ENCODE results near the gene TP73.

Gene TP73

DNA sequence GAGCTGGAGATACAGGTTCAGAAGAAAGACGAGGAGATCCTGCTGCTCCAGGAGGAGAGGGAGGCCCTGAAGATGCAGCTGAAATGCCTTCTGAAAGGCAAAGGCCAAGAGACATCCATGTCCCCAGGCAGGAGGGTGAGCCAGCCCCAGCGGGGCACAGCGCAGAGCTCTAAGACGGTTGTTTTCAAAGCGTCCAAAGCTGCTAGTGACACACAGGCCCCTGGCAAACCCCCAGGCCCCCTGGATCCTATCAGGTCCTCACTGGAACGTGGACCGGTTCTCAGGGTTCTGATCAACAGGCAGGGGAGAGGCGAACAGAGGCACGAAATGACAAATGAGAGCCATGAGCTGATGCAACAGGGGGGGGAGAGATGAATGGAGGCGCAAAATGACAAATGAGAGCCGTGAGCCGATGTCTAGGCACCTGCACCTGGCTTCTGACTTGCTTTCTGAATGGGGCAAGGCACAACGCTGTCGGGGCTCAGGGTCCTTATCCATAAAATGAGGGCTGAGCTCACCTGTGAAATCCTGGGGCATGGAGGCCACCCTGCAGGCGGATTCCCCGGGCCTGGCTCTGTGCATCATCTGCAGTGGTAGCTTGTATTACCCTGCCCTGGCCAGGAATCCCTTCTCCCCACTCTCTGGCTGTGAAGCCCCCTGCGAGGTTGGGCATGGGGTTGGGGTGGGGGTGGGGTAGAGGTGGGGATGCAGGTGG lies 109.1 kb downstream of the TP73 start:
- Histone ChIP-seq H3K4me3 (ENCODE audit: low read length) (no peak overlapping the region), H3K36me3 (ENCODE audit: control insufficient read depth, insufficient read depth, low read length) (no peaks in the 10 kb centered on the region), H3K9me3 (ENCODE audit: control insufficient read depth, low read length) (no peaks in the 10 kb centered on the region), H3K27me3 (ENCODE audit: control insufficient read depth, insufficient read depth, low read length) (peaks cover 9% of the 10 kb centered on the region), H3K4me1 (ENCODE audit: control insufficient read depth, insufficient read depth, low read length) (no peaks in the 10 kb centered on the region), H3K9ac (ENCODE audit: low read length) (no peak overlapping the region)

DNA sequence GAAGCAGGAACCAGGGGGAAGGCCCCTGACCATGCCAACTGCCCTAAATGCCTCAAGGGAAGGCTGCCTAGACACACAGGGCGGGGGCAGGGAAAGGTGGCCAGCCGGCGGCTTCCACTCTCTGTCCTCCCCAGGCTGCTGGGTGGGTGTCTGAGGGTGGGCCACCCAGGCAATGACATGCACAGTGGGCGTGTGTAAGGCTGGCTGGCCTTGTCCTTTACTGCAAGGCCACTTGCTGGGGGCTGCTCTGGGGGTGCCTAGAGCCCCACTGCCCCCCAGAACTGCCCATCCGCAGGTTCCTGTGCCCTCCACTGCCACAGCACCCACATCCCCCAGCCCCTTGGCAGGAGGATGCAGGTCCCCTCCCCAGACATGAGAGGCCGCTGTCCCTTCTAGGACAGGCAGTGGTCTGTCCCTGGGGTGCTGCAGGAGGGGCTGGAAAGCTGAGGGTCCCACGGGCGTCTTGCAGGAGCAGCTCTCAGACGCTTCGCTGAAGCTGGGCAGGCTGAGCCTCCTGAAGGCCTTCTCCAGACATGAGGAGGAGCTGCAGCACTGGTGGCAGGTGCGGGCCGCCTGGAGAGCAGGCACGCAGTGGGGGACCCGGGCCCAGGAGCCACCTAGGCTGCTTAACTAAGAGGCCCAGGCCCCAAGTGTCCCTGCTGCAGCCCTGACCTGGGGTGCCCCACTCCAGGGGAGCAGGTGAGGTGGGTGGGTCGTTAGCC lies 110.0 kb downstream of the TP73 start:
- H3K36me3 ChIP-seq (ENCODE audit: control insufficient read depth, insufficient read depth, low read length), result no peaks in the 10 kb centered on the region
- peaks cover 9% of the 10 kb centered on the region for H3K27me3 ChIP-seq (ENCODE audit: control insufficient read depth, insufficient read depth, low read length)
- H3K9ac ChIP-seq (ENCODE audit: low read length), result no peak overlapping the region
- no peaks in the 10 kb centered on the region for H3K4me1 ChIP-seq (ENCODE audit: control insufficient read depth, insufficient read depth, low read length)
- no peaks in the 10 kb centered on the region for H3K9me3 ChIP-seq (ENCODE audit: control insufficient read depth, low read length)
- H3K4me3 ChIP-seq (ENCODE audit: low read length), result no peak overlapping the region

DNA sequence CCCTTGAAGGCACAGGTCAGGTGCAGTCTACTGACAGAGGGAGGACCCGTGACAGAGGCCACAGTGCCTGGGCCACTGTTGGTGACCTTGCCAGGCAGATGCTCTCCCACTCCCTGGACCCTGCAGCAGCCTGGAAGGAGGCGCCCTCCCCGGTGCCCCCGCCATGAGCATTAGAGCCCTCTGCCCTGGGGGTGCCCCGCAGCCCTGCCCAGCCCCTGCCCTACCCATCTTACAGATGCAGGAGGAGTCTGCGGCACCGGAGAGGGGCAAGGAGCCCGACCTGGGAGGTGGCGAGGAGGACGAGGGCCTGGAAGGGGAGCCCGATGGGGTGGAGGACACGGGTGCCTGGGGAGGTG lies 110.5 kb downstream of the TP73 start:
- Histone ChIP-seq H3K36me3 (ENCODE audit: control insufficient read depth, insufficient read depth, low read length) (no peaks in the 10 kb centered on the region), H3K9ac (ENCODE audit: low read length) (no peak overlapping the region), H3K27me3 (ENCODE audit: control insufficient read depth, insufficient read depth, low read length) (peaks cover 9% of the 10 kb centered on the region), H3K4me3 (ENCODE audit: low read length) (no peak overlapping the region), H3K9me3 (ENCODE audit: control insufficient read depth, low read length) (no peaks in the 10 kb centered on the region), H3K4me1 (ENCODE audit: control insufficient read depth, insufficient read depth, low read length) (no peaks in the 10 kb centered on the region)

DNA sequence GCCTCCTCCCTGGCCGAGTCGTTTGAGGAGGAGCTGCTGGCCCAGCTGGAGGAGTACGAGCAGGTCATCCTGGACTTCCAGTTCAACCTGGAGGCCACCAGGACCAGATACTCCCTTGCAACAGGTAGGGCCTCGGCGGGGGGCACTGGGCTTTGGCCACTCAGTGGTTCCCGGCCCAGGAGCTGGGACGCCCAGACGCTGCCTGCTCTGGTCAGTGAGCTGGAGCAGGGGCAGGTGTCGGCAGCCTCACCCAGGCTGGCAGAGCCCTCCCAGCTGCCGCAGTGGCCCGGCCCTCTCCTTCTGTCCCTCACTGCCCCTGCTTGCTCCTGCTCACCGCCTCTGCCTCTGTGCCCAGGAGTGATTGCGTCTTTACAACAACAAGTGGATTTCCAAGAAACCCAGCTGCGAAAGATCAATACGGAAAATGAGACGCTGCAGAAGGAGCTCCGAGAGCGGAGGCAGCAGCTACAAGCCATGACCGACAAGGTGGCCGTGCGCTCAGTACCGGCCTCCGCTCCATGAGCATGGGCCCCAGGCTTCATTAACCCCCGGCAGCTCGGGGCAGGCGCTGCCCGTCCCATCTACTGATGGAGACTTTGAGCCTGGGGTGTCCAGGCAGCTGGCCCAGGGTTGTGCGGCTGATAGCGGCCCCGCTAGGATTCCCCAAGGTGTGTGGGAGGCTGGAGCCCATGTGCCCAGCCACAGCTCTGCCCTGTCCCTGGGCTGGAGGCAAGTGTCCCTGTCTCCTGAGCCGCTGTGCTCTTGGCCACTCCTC lies 111.2 kb downstream of the TP73 start:
- H3K9me3 ChIP-seq (ENCODE audit: control insufficient read depth, low read length), result no peaks in the 10 kb centered on the region
- H3K36me3 ChIP-seq (ENCODE audit: control insufficient read depth, insufficient read depth, low read length), result no peaks in the 10 kb centered on the region
- H3K9ac ChIP-seq (ENCODE audit: low read length), result no peak overlapping the region
- H3K27me3 ChIP-seq (ENCODE audit: control insufficient read depth, insufficient read depth, low read length), result peaks cover 9% of the 10 kb centered on the region
- H3K4me1 ChIP-seq (ENCODE audit: control insufficient read depth, insufficient read depth, low read length), result no peaks in the 10 kb centered on the region
- H3K4me3 ChIP-seq (ENCODE audit: low read length), result no peak overlapping the region

DNA sequence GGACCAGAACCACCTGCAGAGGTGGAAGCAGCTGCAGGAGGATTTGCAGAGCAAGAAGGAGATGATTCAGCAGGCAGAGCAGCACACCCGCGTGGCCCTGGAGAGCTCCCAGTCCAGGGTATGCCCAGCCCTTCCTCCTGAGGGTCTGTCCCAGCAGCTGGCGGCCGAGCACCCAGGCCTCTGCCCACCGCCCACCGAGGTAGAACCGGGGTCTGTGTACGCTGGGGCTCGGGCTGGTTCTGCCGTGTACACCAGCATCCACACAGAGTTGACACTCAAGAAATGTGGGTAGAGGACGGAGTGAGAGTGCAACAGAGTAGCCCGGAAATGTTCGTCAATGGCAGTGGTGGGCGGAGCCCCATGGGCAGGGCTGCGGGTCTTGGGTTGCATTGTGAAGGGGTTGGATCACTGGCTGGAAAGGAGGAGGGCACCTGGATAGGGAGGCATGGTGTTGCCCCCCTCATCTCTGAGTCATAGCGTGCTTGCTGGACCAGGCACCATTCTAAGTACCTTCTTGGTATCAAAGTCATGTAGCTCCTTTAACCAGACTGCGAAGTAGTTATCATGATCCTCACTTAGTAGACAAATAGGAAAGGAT lies 115.1 kb downstream of the TP73 start:
- Histone ChIP-seq H3K4me3 (ENCODE audit: low read length) (no peak overlapping the region), H3K9ac (ENCODE audit: low read length) (no peak overlapping the region), H3K27me3 (ENCODE audit: control insufficient read depth, insufficient read depth, low read length) (peaks cover 19% of the 10 kb centered on the region), H3K4me1 (ENCODE audit: control insufficient read depth, insufficient read depth, low read length) (peaks cover 8% of the 10 kb centered on the region), H3K36me3 (ENCODE audit: control insufficient read depth, insufficient read depth, low read length) (no peaks in the 10 kb centered on the region), H3K9me3 (ENCODE audit: control insufficient read depth, low read length) (no peaks in the 10 kb centered on the region)

DNA sequence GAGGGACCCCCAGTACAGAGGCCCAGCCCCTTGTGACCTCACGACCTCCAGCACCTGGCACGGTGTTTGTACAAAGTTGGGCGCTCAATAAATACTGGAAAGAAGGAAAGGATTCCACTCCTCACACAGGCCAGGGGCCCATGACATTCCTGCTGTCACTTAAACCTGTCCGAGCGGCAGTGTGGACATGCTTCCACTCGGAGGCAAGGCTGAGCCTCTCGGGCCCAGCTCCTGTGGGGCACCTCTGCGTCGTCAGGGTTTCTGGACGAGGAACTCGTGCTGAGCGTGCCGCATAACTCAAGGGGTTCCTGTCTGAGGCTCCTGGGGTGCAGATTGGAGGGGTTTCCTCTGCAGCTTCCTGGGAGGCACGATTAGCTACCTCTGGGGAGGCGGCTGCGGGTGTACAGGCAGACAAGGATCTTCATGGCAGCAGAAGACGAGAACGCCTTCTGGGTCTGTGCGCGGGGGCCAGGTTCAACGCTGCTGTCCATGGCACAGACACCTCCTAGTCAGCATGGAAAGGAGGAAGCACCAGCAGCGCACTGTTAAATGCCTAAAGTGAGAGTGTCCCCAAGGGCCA lies 116.6 kb downstream of the TP73 start:
- Histone ChIP-seq H3K27me3 (ENCODE audit: control insufficient read depth, insufficient read depth, low read length) (peaks cover 19% of the 10 kb centered on the region), H3K36me3 (ENCODE audit: control insufficient read depth, insufficient read depth, low read length) (no peaks in the 10 kb centered on the region)

DNA sequence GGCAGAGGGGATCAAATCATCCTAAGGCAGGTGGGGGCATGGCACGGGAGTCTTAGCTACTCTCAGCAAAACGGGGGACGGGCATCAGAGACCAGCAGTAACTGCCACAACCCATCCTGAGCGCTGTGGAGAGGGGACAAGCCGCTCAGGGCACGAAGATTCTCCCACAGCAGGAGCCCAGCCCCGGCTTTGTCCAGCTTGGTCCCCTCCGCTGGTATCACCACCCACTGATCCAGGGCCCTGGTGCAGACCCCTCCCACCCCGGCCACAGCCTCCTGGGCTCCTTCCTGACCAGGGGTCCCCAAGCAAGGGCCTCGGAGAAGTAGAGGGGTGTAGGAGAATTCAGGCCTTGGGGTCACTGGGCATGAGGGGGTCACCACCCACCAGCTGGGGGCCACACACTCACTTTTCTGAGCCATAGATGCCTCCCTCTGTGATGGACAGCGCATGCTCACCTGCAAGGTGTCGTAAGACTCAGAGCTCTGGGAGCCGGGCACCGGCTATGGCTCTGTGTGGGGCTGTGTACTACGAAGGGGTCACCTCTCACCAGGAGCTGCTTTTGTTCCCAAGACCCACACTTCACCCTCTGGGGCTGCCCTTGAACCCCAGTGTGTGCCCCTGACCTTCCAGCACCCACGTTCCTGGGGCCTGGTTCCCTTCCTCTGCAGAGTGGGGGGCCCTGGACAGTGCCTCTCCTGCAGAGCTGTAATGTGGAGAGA lies 117.9 kb downstream of the TP73 start:
- Histone ChIP-seq H3K9ac (ENCODE audit: low read length) (no peak overlapping the region), H3K4me3 (ENCODE audit: low read length) (no peak overlapping the region), H3K4me1 (ENCODE audit: control insufficient read depth, insufficient read depth, low read length) (peaks cover 15% of the 10 kb centered on the region), H3K27me3 (ENCODE audit: control insufficient read depth, insufficient read depth, low read length) (peaks cover 22% of the 10 kb centered on the region), H3K36me3 (ENCODE audit: control insufficient read depth, insufficient read depth, low read length) (no peaks in the 10 kb centered on the region), H3K9me3 (ENCODE audit: control insufficient read depth, low read length) (no peaks in the 10 kb centered on the region)

More for the DNA sequence above, 116.6 kb downstream of the TP73 start:
- H3K4me3 ChIP-seq (ENCODE audit: low read length), result no peak overlapping the region
- no peak overlapping the region for H3K9ac ChIP-seq (ENCODE audit: low read length)
- H3K9me3 ChIP-seq (ENCODE audit: control insufficient read depth, low read length), result no peaks in the 10 kb centered on the region
- peaks cover 15% of the 10 kb centered on the region for H3K4me1 ChIP-seq (ENCODE audit: control insufficient read depth, insufficient read depth, low read length)

DNA sequence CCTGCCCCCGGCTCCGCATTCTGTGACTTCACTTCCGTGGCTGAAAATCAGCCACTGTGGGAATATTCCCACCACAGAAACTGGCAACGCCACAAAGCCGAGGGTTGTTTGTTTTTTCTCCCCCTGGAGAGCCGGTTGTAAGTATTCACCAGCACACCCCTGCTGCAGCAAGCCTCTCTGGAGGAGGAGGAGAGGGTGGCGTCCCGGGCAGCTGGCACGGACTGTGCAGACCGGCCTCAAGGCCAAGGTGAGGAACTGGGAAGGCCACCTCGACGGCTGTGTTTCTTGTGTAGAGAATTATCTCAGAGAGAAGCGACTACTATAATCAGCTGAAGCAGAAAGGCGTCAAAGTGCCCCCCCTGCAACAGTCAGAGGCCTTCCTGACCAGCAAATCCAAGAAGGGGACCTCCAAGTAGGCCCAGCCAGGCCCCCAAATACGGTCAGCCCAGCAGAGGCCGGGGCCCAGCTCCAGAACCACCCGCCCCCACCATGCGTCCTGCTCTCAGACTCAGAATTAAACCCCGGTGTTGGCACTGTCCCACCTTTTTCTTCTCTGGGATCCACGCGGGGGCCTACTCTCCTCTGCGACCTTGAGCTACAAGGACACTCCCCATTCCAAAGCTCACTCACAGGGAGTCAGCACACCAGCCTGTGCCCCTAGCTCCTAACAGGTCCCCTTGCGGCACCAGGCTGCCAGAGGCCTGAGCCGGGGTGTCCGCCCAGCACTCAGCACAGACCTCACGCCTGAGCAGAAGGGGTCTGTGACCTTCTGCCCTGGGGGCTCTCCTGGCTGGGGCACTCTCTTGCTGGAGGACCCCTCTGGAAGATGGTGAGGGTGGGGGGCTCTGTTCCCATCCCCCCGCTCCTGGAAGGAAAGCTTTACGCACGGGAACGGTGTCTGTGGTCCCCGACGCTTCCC lies 119.1 kb downstream of the TP73 start:
- Histone ChIP-seq H3K27me3 (ENCODE audit: control insufficient read depth, insufficient read depth, low read length) (peaks cover 22% of the 10 kb centered on the region), H3K4me3 (ENCODE audit: low read length) (no peak overlapping the region), H3K4me1 (ENCODE audit: control insufficient read depth, insufficient read depth, low read length) (peaks cover 21% of the 10 kb centered on the region), H3K9me3 (ENCODE audit: control insufficient read depth, low read length) (no peaks in the 10 kb centered on the region), H3K9ac (ENCODE audit: low read length) (no peak overlapping the region), H3K36me3 (ENCODE audit: control insufficient read depth, insufficient read depth, low read length) (no peaks in the 10 kb centered on the region)

DNA sequence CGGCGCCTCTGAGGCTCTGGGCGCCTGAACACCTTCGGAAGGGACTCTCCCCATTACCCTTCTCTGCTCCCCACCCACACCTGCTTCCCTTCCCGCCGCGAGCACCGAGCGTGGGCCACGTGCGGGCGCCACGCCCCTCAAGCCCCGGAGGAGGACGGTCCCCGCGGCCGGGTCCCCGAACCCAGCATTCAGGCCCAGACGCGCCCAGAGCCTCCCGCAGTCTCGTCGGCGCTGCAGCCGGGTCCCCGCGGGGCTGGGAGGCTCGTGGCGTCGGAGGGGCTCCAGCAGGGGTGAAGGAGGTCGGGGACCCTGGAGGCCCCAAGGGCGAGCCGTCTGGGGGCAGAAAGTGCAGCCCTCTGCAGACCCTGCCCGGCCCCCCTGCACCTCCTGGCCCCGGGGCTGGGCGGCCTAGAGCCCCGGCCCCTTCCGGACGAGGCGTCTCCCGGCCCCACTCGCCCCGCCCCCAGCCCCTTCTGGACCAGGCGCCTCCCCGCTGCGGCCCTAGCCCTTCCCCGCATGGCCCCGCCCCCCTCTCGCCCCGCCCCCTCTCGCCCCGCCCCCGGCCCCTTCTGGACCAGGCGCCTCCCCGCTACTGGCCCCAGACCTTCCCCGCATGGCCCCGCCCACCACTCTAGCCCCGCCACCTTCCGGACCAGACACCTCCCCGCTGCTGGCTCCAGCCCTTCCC lies 119.9 kb downstream of the TP73 start:
- no peaks in the 10 kb centered on the region for H3K36me3 ChIP-seq (ENCODE audit: control insufficient read depth, insufficient read depth, low read length)
- H3K4me3 ChIP-seq (ENCODE audit: low read length), result no peak overlapping the region
- H3K4me1 ChIP-seq (ENCODE audit: control insufficient read depth, insufficient read depth, low read length), result peaks cover 23% of the 10 kb centered on the region
- peaks cover 22% of the 10 kb centered on the region for H3K27me3 ChIP-seq (ENCODE audit: control insufficient read depth, insufficient read depth, low read length)
- no peaks in the 10 kb centered on the region for H3K9me3 ChIP-seq (ENCODE audit: control insufficient read depth, low read length)
- peak overlapping the region; percentile 8 for H3K9ac ChIP-seq (ENCODE audit: low read length)

DNA sequence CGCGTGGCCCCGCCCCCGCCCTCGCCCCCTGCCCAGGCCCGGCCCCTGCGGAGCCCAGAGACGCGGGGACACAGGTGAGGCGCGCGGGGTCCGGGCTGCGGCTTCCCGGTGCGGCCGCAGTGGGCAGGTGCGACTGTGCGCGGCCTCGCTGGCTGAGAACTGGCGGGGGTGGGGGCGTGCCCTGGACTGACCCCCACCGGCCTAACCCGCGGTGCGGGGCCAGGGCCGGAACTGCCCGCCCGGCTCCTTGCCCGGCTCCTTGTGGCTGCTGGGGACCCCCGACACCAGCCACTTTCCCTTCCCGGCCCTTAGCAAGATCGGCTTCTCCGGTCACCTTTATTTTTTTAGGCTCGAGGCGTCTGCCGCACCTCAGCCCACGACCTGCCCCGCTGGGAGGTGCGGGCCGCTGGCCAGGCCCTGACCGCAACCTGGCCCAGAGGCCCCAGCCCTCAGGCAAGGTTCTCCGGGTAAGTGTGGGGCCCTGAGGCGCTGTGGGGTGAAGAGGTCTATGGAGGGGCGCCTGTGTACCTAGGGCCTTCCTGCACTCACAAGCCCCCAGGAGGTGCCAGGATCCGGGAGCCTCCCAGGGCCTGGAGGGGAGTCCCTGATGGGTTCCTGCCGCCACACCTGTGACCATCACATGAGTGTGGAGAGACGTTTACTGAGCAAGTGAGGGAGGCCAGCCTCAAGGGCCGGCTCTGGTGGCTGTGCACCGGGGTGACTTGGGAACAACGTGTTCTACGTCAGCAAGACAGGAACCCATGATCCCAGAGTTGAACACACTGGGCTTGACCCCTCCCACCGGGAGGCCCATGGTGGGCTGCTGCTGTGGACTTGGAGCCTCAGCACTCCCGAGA lies 120.6 kb downstream of the TP73 start, which contains the start of gene SMIM1:
Gene SMIM1 (plus strand): TSS at position 35 of the 857 bp plus-strand sequence. CDS start 2,625 bp downstream, outside the sequence.
- peaks cover 22% of the 10 kb centered on the region for H3K27me3 ChIP-seq (ENCODE audit: control insufficient read depth, insufficient read depth, low read length)
- H3K9ac ChIP-seq (ENCODE audit: low read length), result peak within 1 kb of the TSS; percentile 8
- no peaks in the 10 kb centered on the region for H3K36me3 ChIP-seq (ENCODE audit: control insufficient read depth, insufficient read depth, low read length)
- H3K4me1 ChIP-seq (ENCODE audit: control insufficient read depth, insufficient read depth, low read length), result peaks cover 23% of the 10 kb centered on the region
- no peaks in the 10 kb centered on the region for H3K9me3 ChIP-seq (ENCODE audit: control insufficient read depth, low read length)
- no peak within 1 kb of the TSS for H3K4me3 ChIP-seq (ENCODE audit: low read length)

Data from mucosa of stomach (tissue), 1 donor.